LHCN-M2 (cell line): ENCODE measurements around the gene GTPBP10. TPM values are rescaled to one million over a fixed set of nuclear protein-coding genes. Genes with fewer than 3 reads are reported as not detected.
"Not testable (repeated sequence)": the region's sequence is repeated elsewhere in the genome, so short reads cannot be mapped to it uniquely, and the experiment has no call there.

Experiments used
- DNase-seq: peaks from one replicate; pipeline ENCODE4 v3.0.0-alpha.2; 2012; ENCODE audit warnings: low read depth
- polyA plus RNA-seq: library from polyadenylated mRNA; unstranded; fragments of >200 nt; gene quantifications from one replicate; pipeline ENCODE4 v1.2.1, GENCODE V29; 2012; ENCODE audit warnings: missing spikeins
- total RNA-seq: library from RNA; depleted of rRNA; stranded (reverse); fragments of >200 nt; gene quantifications from 2 replicates; pipeline ENCODE4 v1.2.3, GENCODE V29; 2014; rRNA removed

Gene GTPBP10
- total RNA-seq: 13.6 and 22.4 TPM in 2 replicates
- 8.8 TPM for polyA plus RNA-seq

GRCh38 chr7:90346336-90347125 is at the start of gene GTPBP10:
Gene GTPBP10, plus strand, starts transcription at chr7:90346716. Its CDS starts 26 bp downstream, at chr7:90346742.
- DNase-seq: peak; percentile 96

DNA sequence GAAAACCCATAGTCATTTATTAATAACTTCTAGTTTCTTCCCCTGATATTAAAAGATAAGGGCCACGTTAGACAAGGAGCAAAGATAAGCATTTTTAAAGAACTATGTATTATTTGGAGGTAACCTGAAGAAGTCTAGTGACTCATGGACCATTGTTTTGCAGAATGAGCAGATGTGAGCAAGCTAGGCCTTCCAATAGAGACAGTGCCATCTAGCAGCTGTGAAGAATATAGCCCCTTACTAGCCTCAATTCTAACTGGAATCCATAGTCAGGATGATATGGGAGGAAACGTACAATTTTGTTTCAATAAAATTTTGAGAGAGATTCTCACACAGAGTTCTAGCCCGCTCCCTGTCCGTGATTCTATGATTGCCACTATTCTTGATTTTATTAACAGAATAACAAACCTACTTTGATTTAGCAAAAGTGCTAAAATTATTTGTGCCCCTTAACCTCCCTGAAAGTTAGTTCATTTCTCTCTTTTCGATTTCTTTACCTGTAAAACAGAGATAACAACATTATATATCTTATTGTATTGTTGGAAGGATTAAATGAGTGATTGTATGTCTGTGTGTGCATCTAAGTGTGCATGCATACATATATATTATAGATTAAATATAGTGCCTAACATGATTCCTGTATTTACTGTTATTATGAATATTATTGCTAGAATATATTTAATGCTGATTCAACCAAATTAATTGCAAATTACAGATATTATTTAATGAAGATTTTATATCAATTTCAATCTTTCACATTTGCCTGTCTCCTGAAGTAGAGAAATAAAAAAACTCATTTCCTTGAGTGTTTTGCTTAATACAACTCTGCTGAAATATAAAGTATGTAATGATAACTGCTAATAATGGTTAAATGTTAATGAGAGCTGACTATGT is 48.1 kb upstream of the GTPBP10 start:
- DNase-seq: peak; percentile 74

- DNase-seq: no peak
Measured at GRCh38 chr7:90303241-90303640, 43.3 kb upstream of the GTPBP10 start.

- DNase-seq: no peak
Measured at GRCh38 chr7:90309872-90310271, 36.6 kb upstream of the GTPBP10 start.

- DNase-seq: no peak
Measured at GRCh38 chr7:90311175-90311574, 35.3 kb upstream of the GTPBP10 start.

GRCh38 chr7:90312745-90313144 is 33.8 kb upstream of the GTPBP10 start:
- peak; percentile 20 for DNase-seq

DNA sequence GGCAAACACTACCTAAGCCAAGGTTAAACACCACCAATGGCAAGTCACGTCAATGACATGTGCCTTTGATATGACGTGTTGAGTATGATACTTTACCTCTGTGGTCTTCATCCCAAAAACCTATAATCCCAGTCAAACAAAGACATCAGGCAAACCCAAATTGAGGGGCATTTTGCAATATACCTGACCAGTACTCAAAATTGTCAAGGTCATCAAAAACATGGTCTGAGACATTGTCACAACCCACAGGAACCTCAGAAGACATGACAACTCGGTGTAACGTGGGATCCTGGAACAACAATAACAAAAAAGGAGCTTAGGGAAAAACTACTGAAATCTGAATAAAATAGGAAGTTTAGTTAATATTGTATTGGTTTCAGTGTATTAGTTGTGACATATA is 32.6 kb upstream of the GTPBP10 start:
- DNase-seq: no peak

GRCh38 chr7:90320014-90320413 is 26.5 kb upstream of the GTPBP10 start:
- DNase-seq: no peak

DNA sequence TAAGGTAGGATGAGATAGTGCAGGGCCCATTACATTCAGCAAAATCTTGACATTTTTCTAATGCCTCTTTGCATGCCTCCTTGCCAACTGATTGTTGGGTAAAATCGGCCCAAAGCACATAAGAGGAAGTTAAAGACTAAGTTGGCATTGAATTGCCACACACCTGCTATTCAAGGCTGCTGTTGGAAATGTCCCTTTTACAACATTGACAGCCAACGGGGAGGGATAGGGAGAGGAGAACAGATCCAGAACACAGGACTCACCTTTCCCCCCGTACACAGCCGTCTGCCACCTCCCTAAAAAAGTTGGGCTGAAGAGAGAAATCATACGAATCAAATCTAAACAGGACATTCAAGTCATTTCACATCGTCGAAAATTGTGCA is 26.1 kb upstream of the GTPBP10 start:
- DNase-seq: no peak

DNA sequence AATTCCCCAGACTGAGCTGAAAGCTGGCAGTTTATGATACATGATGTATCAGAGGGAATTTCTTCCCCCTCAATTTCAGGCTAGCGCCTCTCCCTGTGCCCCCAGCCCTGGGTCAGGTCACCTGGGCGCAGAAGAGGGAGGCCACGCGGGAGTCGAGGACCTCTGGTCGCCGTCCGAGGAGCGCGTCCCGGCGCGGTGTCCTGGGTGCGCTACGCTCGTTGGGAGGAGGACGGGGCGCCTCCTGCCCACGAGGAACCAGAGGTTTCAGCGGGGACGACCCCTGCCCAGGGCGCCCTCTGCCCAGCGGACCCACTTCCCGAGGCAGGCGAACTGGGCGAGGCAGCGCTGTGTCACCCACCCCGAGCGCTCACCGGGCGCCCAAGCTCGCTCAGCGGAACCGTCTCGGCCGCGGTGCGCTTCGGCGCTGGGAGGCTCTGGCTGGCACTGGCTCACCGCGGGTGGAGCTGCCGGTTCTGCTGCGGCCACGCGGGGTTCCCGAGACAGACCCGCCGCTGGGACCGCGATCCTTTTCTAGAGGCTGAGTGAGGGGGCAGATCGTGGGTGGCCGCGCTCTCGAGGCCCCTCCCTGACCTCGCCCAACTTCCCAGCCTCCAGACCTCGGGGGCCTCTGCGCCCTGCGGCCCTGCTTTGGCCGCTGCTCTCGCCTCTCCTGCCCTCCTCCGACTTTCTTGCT is 25.6 kb upstream of the GTPBP10 start, which contains the start of gene FAM237B:
Gene FAM237B (minus strand): TSS at position 504 of the 694 bp plus-strand sequence. CDS start 1,556 bp downstream, outside the sequence.
- DNase-seq: peak; percentile 6

- DNase-seq: no peak
Measured at GRCh38 chr7:90322837-90323236, 23.7 kb upstream of the GTPBP10 start.

DNA sequence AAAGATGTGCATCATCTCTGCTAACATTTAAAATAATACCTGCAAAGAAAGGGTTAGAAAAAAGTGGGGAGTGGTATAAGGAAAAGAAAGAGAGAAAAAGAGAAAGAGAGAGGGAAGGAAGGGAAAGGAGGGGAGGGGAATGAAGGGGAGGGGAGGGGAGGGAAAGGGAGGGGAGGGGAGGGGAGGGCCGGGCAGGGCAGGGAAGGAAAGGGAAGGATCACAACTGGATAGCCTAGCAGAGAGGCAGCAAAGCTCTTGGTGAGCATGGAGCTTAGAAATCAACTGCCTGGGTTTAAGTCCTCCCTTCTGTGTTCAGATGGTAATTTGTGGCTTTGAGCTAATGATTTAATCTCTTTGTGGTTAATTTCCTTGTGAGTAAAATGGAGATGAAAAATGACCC is 20.0 kb upstream of the GTPBP10 start:
- no peak for DNase-seq

DNA sequence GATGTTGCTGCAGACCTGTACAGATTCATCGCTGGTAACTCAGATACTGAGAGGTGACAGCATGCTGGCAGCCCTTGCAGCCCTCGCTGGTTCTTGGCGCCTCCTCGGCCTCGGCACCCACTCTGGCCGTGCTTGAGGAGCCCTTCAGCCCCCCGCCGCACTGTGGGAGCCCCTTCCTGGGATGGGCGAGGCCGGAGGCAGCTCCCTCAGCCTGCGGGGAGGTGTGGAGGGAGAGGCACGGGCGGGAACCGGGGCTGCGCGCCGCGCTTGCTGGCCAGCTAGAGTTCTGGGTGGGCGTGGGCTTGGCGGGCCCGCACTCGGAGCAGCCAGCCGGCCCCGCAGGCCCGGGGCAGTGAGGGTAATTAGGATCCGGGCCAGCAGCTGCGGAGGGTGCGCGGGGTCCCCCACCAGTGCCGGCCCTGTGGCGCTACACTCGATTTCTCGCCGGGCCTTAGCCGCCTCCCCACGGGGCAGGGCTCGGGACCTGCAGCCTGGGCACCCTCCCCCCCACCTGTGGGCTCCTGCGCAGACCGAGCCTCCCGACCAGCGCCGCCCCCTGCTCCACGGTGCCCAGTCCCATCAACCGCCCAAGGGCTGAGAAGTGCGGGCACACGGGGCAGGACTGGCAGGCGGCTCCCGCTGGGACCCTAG is 12.2 kb upstream of the GTPBP10 start:
- DNase-seq: no peak

GRCh38 chr7:90334926-90335325 is 11.6 kb upstream of the GTPBP10 start:
- not testable (repeated sequence) for DNase-seq

DNA sequence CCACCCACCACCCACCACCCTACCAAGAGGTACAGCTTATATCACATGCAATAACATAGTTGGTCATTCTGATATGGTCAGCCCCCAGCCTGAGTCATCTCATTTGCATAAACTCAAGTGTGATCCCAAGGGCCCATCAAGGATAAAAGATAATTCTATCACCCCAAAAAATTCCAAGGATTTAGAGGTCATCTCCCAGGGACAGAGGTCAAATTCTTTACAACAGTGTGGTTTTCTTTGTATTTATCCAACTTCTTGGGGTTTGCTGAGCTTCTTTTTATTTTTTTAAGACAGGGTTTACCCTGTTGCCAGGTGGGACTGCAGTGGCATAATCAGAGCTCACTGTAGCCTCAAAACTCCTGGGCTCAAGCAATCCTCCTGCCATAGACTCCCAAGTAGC is 9.4 kb upstream of the GTPBP10 start:
- peak; percentile 59 for DNase-seq

DNA sequence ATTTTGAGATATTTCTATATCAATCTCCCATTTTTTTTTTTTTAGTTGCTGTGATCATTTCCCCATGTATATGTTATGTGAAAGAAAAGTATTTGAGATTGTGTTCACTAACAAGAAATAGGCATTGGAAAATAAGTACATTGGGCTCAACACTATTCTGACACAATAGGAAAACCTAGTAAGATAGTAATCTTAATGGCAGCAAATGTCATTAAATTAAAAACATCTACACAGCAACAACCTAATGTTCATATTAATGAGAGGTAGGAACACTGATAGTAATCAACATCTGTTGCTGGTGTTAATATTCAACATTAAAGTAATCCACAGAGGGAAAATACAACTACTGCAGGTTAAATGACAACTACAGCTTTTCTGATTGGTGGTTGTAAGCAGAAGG is 1.5 kb upstream of the GTPBP10 start:
- DNase-seq: no peak

GRCh38 chr7:90345595-90346335 is 751 bp upstream of the GTPBP10 start:
- DNase-seq: peak; percentile 65

- DNase-seq: no peak
Measured at GRCh38 chr7:90347759-90348158, 1.2 kb downstream of the GTPBP10 start.

DNA sequence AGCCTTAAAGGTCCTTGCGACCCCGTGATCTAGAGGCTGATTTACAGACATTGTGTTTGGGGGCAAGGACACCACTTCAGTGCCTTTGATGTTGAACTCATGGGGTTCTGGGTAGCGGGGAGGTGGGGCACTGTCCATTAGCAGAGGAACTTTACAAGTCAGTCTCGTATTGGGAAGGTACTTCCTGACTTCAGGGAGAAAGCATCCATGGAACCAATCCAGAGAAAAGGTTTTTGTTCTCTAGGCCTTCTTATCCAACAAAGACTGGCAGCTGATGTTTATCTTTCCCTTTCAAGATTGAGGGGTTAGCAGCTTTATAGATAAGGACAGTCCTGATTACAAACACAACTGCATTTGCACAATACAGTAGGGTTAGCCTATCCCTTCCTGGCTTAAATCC is 2.8 kb downstream of the GTPBP10 start:
- DNase-seq: no peak

- DNase-seq: not testable (repeated sequence)
Measured at GRCh38 chr7:90350032-90350431, 3.5 kb downstream of the GTPBP10 start.

GRCh38 chr7:90351987-90352386 is 5.5 kb downstream of the GTPBP10 start:
- no peak for DNase-seq
